ENCODE results near the gene C12orf60.

DNA sequence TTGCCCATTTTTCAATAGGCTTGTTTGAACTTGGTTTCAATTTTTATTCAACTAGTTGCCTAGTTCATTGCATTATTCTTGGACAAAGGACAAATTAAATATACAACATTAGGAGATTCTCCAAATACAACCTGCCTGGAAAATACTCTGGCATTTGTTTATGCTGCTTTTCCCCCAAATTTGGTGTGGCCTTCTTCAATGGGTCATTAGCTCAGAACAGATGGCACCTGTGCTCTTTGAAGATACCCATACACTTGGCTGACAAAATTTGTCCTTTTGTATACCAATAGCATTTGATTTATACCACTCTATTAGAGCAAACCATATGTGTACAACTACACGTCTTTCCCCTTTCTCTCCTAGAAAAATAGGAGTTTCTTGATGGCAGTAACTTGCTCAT, 35.9 kb upstream of the C12orf60 start:
- TF ChIP-seq, protein P1, sequence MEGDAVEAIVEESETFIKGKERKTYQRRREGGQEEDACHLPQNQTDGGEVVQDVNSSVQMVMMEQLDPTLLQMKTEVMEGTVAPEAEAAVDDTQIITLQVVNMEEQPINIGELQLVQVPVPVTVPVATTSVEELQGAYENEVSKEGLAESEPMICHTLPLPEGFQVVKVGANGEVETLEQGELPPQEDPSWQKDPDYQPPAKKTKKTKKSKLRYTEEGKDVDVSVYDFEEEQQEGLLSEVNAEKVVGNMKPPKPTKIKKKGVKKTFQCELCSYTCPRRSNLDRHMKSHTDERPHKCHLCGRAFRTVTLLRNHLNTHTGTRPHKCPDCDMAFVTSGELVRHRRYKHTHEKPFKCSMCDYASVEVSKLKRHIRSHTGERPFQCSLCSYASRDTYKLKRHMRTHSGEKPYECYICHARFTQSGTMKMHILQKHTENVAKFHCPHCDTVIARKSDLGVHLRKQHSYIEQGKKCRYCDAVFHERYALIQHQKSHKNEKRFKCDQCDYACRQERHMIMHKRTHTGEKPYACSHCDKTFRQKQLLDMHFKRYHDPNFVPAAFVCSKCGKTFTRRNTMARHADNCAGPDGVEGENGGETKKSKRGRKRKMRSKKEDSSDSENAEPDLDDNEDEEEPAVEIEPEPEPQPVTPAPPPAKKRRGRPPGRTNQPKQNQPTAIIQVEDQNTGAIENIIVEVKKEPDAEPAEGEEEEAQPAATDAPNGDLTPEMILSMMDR (IDR thresholded peaks at IDR 0.05), result no peak
- no peak for TF ChIP-seq POLR2A (IDR thresholded peaks at IDR 0.05)
